NCI-H2196 (cell line): ENCODE results near the gene URI1.

Experiments used
- DNase-seq: peaks from one replicate; lab custom pipeline; 2025; ENCODE audit not compliant: unreplicated experiment; lab: John Stamatoyannopoulos, UW

The URI1 gene

GRCh38 chr19:29967623-29968022 is 25.6 kb downstream of the URI1 start:
- peak; percentile 9 for DNase-seq

GRCh38 chr19:29969891-29970290 is 27.9 kb downstream of the URI1 start:
- no peak for DNase-seq

DNA sequence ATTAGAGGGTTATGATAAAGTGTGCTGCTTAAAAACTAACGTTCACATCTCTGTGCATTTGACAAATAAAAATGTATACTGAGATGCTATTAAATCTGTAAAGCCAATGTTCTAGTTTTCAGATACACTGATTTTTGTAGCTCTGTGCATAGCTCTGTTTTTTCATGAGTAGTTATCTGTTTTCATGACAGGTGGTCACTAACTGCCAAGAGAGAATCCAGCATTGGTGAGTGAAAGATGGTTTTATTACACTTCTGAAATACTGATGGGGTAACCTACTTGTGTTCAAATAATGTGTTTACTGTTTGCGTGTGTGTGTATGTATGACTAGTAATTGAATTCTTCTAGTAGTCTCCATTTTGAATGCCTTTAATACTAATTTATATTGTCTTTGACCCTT is 29.0 kb downstream of the URI1 start:
- DNase-seq = no peak

- no peak for DNase-seq
These were observed 29.6 kb downstream of the URI1 start for GRCh38 chr19:29971648-29972047.

GRCh38 chr19:29974701-29975100 is 32.7 kb downstream of the URI1 start:
- no peak for DNase-seq

GRCh38 chr19:29976151-29976943 is 34.3 kb downstream of the URI1 start:
- no peak for DNase-seq

- DNase-seq = no peak
These were observed 36.0 kb downstream of the URI1 start for GRCh38 chr19:29978080-29978479.

- DNase-seq = no peak
These were observed 41.5 kb downstream of the URI1 start for GRCh38 chr19:29983568-29983967.

DNA sequence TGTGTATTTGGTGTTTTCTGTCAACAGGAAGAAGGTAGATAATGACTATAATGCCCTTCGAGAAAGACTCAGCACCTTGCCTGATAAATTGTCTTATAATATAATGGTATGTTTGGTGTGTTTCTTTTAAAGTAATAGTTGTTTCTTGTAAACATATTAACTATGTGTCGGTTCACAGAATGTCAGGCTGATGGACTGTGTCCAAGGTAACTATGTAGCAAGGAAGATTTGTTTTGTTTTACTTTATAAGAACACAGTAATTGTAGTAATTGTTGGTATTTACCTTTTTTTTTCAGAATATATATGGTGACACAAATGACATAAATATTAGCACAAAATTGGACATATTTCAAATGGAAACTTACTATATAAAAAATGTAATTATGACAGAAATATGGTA is 43.2 kb downstream of the URI1 start:
- no peak for DNase-seq

DNA sequence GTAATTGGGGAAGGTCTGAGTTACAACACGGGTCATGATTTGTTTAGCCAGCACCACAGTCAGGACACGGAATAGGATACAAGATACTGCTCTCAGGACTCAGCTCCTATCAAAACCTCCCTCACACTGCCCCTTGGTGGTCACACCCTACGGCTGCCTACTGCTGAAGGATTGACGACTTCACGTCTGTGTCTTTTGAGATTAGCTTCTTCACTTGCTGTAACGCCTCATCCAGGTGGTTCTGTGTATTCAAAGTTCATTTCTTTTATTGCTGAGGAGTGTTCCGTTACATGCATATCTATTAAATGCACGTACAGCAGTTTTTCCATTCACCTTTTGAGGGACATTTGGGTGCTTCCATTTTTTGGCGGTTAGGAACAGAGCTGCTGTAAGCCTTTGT is 46.3 kb downstream of the URI1 start:
- no peak for DNase-seq

DNA sequence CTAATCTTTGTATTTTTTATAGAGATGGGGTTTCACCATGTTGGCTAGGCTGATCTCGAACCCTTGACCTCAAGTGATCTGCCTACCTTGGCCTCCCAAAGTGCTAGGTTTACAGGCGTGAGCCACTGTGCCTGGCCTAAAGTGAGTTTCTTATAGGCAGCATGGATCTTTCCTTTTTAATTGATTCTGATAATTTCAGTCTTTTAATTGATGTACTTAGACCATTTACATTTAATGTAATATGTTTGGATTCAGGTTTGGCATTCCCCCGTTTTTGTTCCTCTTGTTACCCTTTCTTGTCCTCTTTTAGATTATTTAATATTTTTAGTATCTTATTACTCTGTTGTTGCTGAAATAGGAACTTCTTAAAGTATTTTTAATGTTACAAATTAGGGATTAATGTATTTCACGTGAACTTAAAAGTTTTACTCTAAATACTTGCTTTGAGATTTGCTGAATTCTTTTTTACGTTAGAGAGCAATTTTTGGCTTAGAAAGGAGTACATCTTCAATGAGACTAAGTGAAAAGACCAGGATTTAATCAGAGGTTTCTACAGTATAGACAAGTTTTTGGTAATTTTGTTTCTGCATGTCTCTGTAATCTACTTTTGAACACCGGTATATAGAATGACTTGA is 50.3 kb downstream of the URI1 start:
- no peak for DNase-seq

DNA sequence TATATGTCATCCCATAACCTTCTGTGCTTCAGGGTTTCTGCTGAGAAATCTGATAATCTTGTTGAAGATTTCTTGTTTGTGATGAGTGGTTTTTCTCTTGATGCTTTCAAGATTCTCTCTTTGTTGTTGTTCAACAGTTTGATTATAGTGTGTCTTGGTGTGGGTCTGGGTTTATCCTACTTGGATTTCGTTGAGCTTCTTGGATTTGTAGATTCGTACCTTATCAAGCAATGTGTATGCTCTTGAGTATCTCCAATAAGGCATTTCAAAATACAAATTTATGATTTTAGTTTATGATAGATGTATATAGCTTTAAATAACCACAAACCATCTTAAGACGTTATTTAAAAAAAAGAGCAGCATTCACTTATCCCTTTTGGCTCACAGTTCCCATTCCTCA is 57.5 kb downstream of the URI1 start:
- DNase-seq = no peak

DNA sequence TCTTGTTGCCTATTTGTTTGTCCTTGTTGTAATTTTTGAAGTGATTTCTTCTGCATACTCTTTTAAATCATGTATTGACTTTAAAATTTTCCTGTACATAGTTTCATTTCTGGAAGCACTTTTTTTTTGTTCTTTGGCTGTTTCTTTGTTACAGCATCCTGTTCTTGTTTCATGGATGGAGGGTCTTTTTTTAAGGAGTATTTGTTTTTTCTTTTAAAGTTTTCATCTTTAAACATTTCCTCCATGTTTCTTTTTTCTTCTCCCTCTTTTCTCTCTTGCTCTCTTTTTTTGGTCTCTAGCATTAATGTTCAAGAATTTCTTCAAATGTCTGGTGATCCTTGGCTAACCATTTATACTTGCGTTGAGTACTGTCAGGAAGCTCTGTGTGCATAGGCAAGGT is 58.8 kb downstream of the URI1 start:
- DNase-seq = no peak

- no peak for DNase-seq
These were observed 59.3 kb downstream of the URI1 start for GRCh38 chr19:30001301-30001700.

DNA sequence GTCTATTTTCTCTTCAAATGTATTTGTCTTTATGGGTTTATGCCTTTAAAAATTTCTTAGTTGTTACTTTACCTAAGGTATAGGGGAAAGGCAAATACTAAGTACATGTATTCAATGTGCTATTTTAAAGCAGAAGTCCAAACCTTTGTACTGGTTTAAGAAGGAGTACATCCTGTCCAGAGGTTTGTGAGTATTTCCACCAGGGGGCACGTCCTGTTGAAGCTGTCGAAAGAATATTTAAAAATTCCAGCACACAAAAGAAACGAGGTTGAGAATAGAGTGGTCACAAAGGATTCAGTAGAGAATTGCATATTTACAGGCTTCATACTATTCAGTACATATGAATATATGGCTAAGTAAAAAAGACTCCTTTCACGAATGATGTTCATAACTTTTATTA is 59.8 kb downstream of the URI1 start:
- no peak for DNase-seq

GRCh38 chr19:30003866-30004265 is 61.8 kb downstream of the URI1 start:
- DNase-seq = no peak

DNA sequence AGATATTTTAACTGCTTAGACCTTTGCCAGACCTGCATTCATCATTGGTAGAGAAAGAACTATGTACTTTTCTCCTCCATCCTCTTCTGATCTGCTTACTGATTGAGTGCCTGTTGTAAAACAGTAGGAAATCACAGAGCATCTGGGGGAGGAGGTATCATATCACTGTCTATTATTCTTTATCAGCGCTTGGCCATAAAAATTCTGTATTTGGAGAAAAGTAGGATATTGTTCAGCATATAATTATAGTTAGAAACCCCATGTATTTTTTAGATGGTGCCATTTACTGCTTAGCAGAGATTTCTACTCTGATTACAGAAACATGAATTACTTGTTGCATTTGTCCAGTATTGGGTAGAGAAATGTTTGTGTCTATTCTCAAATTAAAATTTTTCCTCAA is 62.4 kb downstream of the URI1 start:
- DNase-seq = no peak

GRCh38 chr19:30006207-30006606 is 64.2 kb downstream of the URI1 start:
- no peak for DNase-seq

GRCh38 chr19:30008169-30008568 is 66.1 kb downstream of the URI1 start:
- DNase-seq = no peak

- no peak for DNase-seq
These were observed 67.0 kb downstream of the URI1 start for GRCh38 chr19:30009013-30009412.

GRCh38 chr19:30011051-30011578 is 69.1 kb downstream of the URI1 start:
- DNase-seq = no peak

DNA sequence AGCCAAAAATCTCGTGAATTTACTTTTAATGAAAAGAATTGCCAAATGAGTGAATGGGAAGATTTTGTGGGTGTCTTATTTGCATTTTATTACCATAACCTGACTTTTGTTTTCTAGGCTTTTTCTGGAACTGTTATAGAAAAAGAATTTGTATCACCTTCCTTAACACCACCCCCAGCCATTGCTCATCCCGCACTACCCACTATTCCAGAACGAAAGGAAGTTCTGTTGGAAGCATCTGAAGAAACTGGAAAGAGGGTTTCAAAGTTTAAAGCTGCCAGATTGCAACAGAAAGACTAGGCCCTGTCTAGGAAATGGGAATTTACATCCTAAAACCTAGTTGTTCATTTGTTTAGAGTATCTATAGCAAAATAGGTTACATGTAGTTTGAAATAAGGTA is 72.7 kb downstream of the URI1 start:
- no peak for DNase-seq

DNA sequence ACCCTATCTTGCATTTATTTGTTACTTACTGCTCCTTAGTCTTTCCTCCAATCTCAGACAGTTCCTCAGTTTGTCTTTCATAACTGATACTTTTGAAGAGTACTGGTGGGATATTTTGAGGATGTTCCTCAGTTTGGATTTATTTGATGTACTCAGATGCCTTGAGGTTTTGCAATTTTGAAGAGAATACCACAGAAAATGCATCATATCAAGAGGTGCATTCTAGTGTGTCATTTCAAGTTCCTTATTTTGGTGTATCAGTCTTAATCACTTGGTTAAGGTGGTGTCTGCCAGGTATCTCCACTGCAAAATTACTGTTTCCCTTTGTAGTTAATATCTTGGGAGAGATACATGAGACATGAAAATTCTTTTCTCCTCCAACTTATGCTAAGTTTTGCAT is 75.1 kb downstream of the URI1 start:
- no peak for DNase-seq
